DOHH2 (cell line): ENCODE results near the gene ZNF35.

Source experiments
- H3F3A ChIP-seq: fragments of 200-600 bp; sonication (generic), shearing (Covaris generic); 2 replicates; pipeline ENCODE4 v1.6.0; 2016; ENCODE audit warnings: antibody characterized with exemption, mild to moderate bottlenecking; ENCODE audit not compliant: control insufficient read depth, insufficient read depth
- H3K27ac ChIP-seq: fragments of 200-600 bp; sonication (generic); 2 replicates; pipeline ENCODE4 v1.5.1; 2014; ENCODE audit warnings: low read depth, mild to moderate bottlenecking, low read length, moderate library complexity
- H3K27me3 ChIP-seq: fragments of 200-600 bp; sonication (generic); 2 replicates; pipeline ENCODE4 v1.6.1; 2014; ENCODE audit warnings: mild to moderate bottlenecking, low read length, mixed read lengths; ENCODE audit not compliant: control insufficient read depth
- H3K36me3 ChIP-seq: fragments of 200-600 bp; sonication (generic); 2 replicates; pipeline ENCODE4 v1.6.1; 2014; ENCODE audit warnings: mild to moderate bottlenecking, low read length, moderate library complexity, mixed read lengths; ENCODE audit not compliant: control insufficient read depth
- H3K4me1 ChIP-seq: fragments of 200-600 bp; sonication (generic); 2 replicates; pipeline ENCODE4 v1.6.1; 2014; ENCODE audit warnings: mild to moderate bottlenecking, low read length, mixed read lengths; ENCODE audit not compliant: control insufficient read depth
- H3K4me2 ChIP-seq: fragments of 200-600 bp; sonication (generic); 2 replicates; pipeline ENCODE4 v1.6.0; 2014; ENCODE audit warnings: mild to moderate bottlenecking, low read length, moderate library complexity
- H3K4me3 ChIP-seq: fragments of 200-600 bp; sonication (generic); 2 replicates; pipeline ENCODE4 v1.5.1; 2014; ENCODE audit warnings: mild to moderate bottlenecking, low read length, mixed read lengths
- H3K79me2 ChIP-seq: fragments of 200-600 bp; sonication (generic); 2 replicates; pipeline ENCODE4 v1.6.1; 2014; ENCODE audit warnings: mild to moderate bottlenecking, low read length, mixed read lengths; ENCODE audit not compliant: control insufficient read depth
- H3K9me2 ChIP-seq: fragments of 200-600 bp; sonication (generic); replicated peaks from 2 replicates; pipeline ENCODE4 v1.6.1; 2014; ENCODE audit warnings: mild to moderate bottlenecking, low read length, mixed read lengths; ENCODE audit not compliant: control insufficient read depth
- H3K9me3 ChIP-seq: fragments of 200-600 bp; sonication (generic); 2 replicates; pipeline ENCODE4 v1.6.1; 2014; ENCODE audit warnings: antibody characterized with exemption, low read length, mixed read lengths; ENCODE audit not compliant: control insufficient read depth, insufficient read depth
- H4K20me1 ChIP-seq: fragments of 200-600 bp; sonication (generic); 2 replicates; pipeline ENCODE4 v1.6.0; 2014; ENCODE audit warnings: low read depth, mild to moderate bottlenecking, antibody characterized with exemption, low read length, moderate library complexity; ENCODE audit not compliant: control insufficient read depth, insufficient read depth
- EZH2phosphoT487 ChIP-seq: fragments of 200-600 bp; sonication (generic); IDR thresholded peaks from 2 replicates; pipeline ENCODE4 v1.6.1; 2017; ENCODE audit warnings: borderline replicate concordance, mild to moderate bottlenecking, antibody characterized with exemption, low read length, moderate library complexity, mixed read lengths
- TF ChIP-seq, protein P1 (sequence below): fragments of 200-600 bp; sonication (generic); IDR thresholded peaks from one replicate; pipeline ENCODE4 v1.5.1; 2014; ENCODE audit warnings: antibody characterized with exemption, mild to moderate bottlenecking, low read depth, low read length; ENCODE audit not compliant: poor library complexity, severe bottlenecking

Gene ZNF35

DNA sequence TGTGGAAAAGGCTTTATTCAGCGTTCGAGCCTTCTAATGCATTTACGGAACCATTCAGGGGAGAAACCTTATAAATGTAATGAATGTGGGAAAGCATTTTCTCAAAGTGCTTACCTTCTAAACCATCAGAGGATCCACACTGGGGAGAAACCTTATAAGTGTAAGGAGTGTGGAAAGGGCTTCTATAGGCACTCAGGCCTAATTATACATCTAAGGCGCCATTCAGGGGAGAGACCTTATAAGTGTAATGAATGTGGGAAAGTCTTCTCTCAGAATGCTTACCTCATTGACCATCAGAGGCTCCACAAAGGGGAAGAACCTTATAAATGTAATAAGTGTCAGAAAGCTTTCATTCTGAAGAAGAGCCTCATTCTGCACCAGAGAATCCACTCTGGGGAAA lies 6.2 kb upstream of the ZNF35 start:
- H3K36me3 ChIP-seq: peaks cover 65% of the 10 kb centered on the region
- no peaks in the 10 kb centered on the region for H3K27me3 ChIP-seq
- TF ChIP-seq EZH2phosphoT487: no peak
- TF ChIP-seq, protein P1, sequence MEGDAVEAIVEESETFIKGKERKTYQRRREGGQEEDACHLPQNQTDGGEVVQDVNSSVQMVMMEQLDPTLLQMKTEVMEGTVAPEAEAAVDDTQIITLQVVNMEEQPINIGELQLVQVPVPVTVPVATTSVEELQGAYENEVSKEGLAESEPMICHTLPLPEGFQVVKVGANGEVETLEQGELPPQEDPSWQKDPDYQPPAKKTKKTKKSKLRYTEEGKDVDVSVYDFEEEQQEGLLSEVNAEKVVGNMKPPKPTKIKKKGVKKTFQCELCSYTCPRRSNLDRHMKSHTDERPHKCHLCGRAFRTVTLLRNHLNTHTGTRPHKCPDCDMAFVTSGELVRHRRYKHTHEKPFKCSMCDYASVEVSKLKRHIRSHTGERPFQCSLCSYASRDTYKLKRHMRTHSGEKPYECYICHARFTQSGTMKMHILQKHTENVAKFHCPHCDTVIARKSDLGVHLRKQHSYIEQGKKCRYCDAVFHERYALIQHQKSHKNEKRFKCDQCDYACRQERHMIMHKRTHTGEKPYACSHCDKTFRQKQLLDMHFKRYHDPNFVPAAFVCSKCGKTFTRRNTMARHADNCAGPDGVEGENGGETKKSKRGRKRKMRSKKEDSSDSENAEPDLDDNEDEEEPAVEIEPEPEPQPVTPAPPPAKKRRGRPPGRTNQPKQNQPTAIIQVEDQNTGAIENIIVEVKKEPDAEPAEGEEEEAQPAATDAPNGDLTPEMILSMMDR: no peak
- peaks cover 17% of the 10 kb centered on the region; the same call in 1 of the 2 replicates for H3K9me3 ChIP-seq
- H3F3A ChIP-seq: no peaks in the 10 kb centered on the region
- no peak overlapping the region for H3K27ac ChIP-seq
- H3K4me3 ChIP-seq: no peak overlapping the region
- H3K4me2 ChIP-seq: no peak overlapping the region
- H3K79me2 ChIP-seq: no peaks in the 10 kb centered on the region
- H4K20me1 ChIP-seq: no peaks in the 10 kb centered on the region
- H3K9me2 ChIP-seq: no peaks in the 10 kb centered on the region
- H3K4me1 ChIP-seq: peaks cover 6% of the 10 kb centered on the region

GRCh38 chr3:44643024-44643423 lies 5.5 kb upstream of the ZNF35 start:
- Histone ChIP-seq H3K9me3 (peaks cover 17% of the 10 kb centered on the region; the same call in 1 of the 2 replicates), H3F3A (no peaks in the 10 kb centered on the region), H3K27ac (no peak overlapping the region)

DNA sequence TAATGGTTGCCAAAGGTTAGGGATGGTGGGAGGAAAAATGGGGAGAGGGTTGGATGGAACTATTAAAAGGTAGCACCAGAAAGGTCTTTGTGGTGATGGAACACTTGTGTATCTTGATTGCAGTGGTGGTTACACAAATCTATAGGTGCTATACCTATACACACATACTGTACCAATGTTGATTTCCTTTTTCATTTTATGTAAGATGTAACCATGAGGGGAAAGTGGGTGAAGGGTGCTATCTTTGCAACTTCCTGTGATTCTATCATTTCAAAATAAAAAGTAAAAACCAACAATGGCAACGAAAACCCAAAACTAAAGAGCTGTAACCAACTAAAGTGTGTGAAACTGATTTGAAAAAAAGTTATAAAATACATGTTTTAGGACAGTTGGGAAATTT lies 761 bp upstream of the ZNF35 start:
- Histone ChIP-seq H3K27me3 (no peaks in the 10 kb centered on the region), H3K4me3 (peak overlapping the region; percentile 86), H3F3A (no peaks in the 10 kb centered on the region), H3K4me1 (peaks cover 19% of the 10 kb centered on the region), H3K79me2 (peaks cover 17% of the 10 kb centered on the region), H4K20me1 (no peaks in the 10 kb centered on the region), H3K4me2 (peak overlapping the region; percentile 63), H3K9me3 (peaks cover 7% of the 10 kb centered on the region; the same call in 1 of the 2 replicates), H3K27ac (no peak overlapping the region), H3K36me3 (peaks cover 29% of the 10 kb centered on the region), H3K9me2 (no peaks in the 10 kb centered on the region)
- TF ChIP-seq, protein P1: no peak
- TF ChIP-seq EZH2phosphoT487: no peak

More at GRCh38 chr3:44643024-44643423, 5.5 kb upstream of the ZNF35 start:
- no peaks in the 10 kb centered on the region for H4K20me1 ChIP-seq
- H3K4me1 ChIP-seq: peaks cover 13% of the 10 kb centered on the region
- peaks cover 5% of the 10 kb centered on the region for H3K79me2 ChIP-seq
- peaks cover 60% of the 10 kb centered on the region for H3K36me3 ChIP-seq
- no peak for TF ChIP-seq EZH2phosphoT487
- H3K4me3 ChIP-seq: no peak overlapping the region
- no peak overlapping the region for H3K4me2 ChIP-seq
- no peaks in the 10 kb centered on the region for H3K9me2 ChIP-seq
- no peaks in the 10 kb centered on the region for H3K27me3 ChIP-seq

DNA sequence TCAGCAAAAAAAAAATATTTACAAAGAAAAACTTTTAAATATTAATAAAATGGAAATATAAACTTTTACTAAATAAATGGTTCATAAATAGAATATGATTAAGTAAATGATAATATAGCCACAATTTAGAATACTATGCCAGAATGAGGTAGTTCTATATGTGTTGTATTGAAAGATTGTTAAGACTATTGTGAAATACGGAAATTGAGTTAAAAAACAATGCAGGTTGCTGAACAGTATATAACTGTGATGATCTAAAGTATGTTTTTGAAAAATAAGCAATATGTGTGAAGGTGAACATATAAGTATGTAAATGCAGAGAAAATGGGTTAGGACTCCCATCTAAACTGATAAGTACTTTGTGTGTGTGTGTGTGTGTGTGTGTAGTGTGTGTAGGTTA lies 1.2 kb downstream of the ZNF35 start:
- Histone ChIP-seq H3F3A (no peaks in the 10 kb centered on the region), H3K4me3 (0 out of 2 replicates have a peak overlapping the region, but pooled peaks have one; percentile 86), H3K79me2 (peaks cover 17% of the 10 kb centered on the region), H3K36me3 (peaks cover 30% of the 10 kb centered on the region), H3K27ac (no peak overlapping the region), H4K20me1 (no peaks in the 10 kb centered on the region), H3K9me3 (no peaks in the 10 kb centered on the region), H3K4me2 (no peak overlapping the region), H3K9me2 (no peaks in the 10 kb centered on the region), H3K27me3 (no peaks in the 10 kb centered on the region), H3K4me1 (peaks cover 19% of the 10 kb centered on the region)
- TF ChIP-seq, protein P1: no peak
- no peak for TF ChIP-seq EZH2phosphoT487
